ENCODE measurements around the gene KIRREL3.

KIRREL3 gene

GRCh38 chr11:126660761-126661425 is 339.7 kb downstream of the KIRREL3 start:
- Histone ChIP-seq H3K9ac (ENCODE audit: low read depth, low read length) (no peak overlapping the region), H3K36me3 (ENCODE audit: insufficient read depth, low read length) (no peaks in the 10 kb centered on the region), H3K9me3 (ENCODE audit: control insufficient read depth, insufficient read depth, low read length) (no peaks in the 10 kb centered on the region), H3K4me1 (ENCODE audit: insufficient read depth, low read length) (peaks cover 2% of the 10 kb centered on the region; the same call in 1 of the 2 replicates)

GRCh38 chr11:126660321-126660720 is 340.2 kb downstream of the KIRREL3 start:
- peaks cover 8% of the 10 kb centered on the region for H3K4me1 ChIP-seq (ENCODE audit: insufficient read depth, low read length)
- no peaks in the 10 kb centered on the region for H3K9me3 ChIP-seq (ENCODE audit: control insufficient read depth, insufficient read depth, low read length)
- H3K36me3 ChIP-seq (ENCODE audit: insufficient read depth, low read length) = no peaks in the 10 kb centered on the region
- no peak overlapping the region for H3K9ac ChIP-seq (ENCODE audit: low read depth, low read length)

- no peak overlapping the region for H3K9ac ChIP-seq (ENCODE audit: low read depth, low read length)
- no peaks in the 10 kb centered on the region for H3K9me3 ChIP-seq (ENCODE audit: control insufficient read depth, insufficient read depth, low read length)
- peaks cover 14% of the 10 kb centered on the region for H3K4me1 ChIP-seq (ENCODE audit: insufficient read depth, low read length)
- H3K36me3 ChIP-seq (ENCODE audit: insufficient read depth, low read length) = no peaks in the 10 kb centered on the region
Measured at GRCh38 chr11:126658306-126659056, 342.1 kb downstream of the KIRREL3 start.

- H3K36me3 ChIP-seq (ENCODE audit: insufficient read depth, low read length) = no peaks in the 10 kb centered on the region
- H3K9me3 ChIP-seq (ENCODE audit: control insufficient read depth, insufficient read depth, low read length) = no peaks in the 10 kb centered on the region
- H3K4me1 ChIP-seq (ENCODE audit: insufficient read depth, low read length) = peaks cover 14% of the 10 kb centered on the region
- H3K9ac ChIP-seq (ENCODE audit: low read depth, low read length) = no peak overlapping the region
Measured at GRCh38 chr11:126655807-126656128, 344.8 kb downstream of the KIRREL3 start.

- no peaks in the 10 kb centered on the region for H3K9me3 ChIP-seq (ENCODE audit: control insufficient read depth, insufficient read depth, low read length)
- no peak overlapping the region for H3K9ac ChIP-seq (ENCODE audit: low read depth, low read length)
- H3K36me3 ChIP-seq (ENCODE audit: insufficient read depth, low read length) = no peaks in the 10 kb centered on the region
- peaks cover 14% of the 10 kb centered on the region for H3K4me1 ChIP-seq (ENCODE audit: insufficient read depth, low read length)
Measured at GRCh38 chr11:126654886-126655806, 345.4 kb downstream of the KIRREL3 start.

- no peaks in the 10 kb centered on the region for H3K9me3 ChIP-seq (ENCODE audit: control insufficient read depth, insufficient read depth, low read length)
- H3K4me1 ChIP-seq (ENCODE audit: insufficient read depth, low read length) = peaks cover 14% of the 10 kb centered on the region
- H3K9ac ChIP-seq (ENCODE audit: low read depth, low read length) = no peak overlapping the region
- H3K36me3 ChIP-seq (ENCODE audit: insufficient read depth, low read length) = no peaks in the 10 kb centered on the region
Measured at GRCh38 chr11:126653040-126653439, 347.5 kb downstream of the KIRREL3 start.

- no peak overlapping the region for H3K9ac ChIP-seq (ENCODE audit: low read depth, low read length)
- H3K4me1 ChIP-seq (ENCODE audit: insufficient read depth, low read length) = 0 out of 2 replicates have a peak, but pooled peaks cover 11% of the 10 kb centered on the region
- H3K36me3 ChIP-seq (ENCODE audit: insufficient read depth, low read length) = no peaks in the 10 kb centered on the region
- no peaks in the 10 kb centered on the region for H3K9me3 ChIP-seq (ENCODE audit: control insufficient read depth, insufficient read depth, low read length)
Measured at GRCh38 chr11:126647735-126648134, 352.8 kb downstream of the KIRREL3 start.

GRCh38 chr11:126646701-126647557 is 353.6 kb downstream of the KIRREL3 start:
- 0 out of 2 replicates have a peak, but pooled peaks cover 11% of the 10 kb centered on the region for H3K4me1 ChIP-seq (ENCODE audit: insufficient read depth, low read length)
- no peak overlapping the region for H3K9ac ChIP-seq (ENCODE audit: low read depth, low read length)
- no peaks in the 10 kb centered on the region for H3K36me3 ChIP-seq (ENCODE audit: insufficient read depth, low read length)
- no peaks in the 10 kb centered on the region for H3K9me3 ChIP-seq (ENCODE audit: control insufficient read depth, insufficient read depth, low read length)

- Histone ChIP-seq H3K36me3 (ENCODE audit: insufficient read depth, low read length) (no peaks in the 10 kb centered on the region), H3K4me1 (ENCODE audit: insufficient read depth, low read length) (0 out of 2 replicates have a peak, but pooled peaks cover 11% of the 10 kb centered on the region), H3K9ac (ENCODE audit: low read depth, low read length) (no peak overlapping the region)
Measured at GRCh38 chr11:126645186-126645585, 355.4 kb downstream of the KIRREL3 start.

GRCh38 chr11:126640186-126640585 is 360.4 kb downstream of the KIRREL3 start:
- Histone ChIP-seq H3K9ac (ENCODE audit: low read depth, low read length) (no peak overlapping the region), H3K4me1 (ENCODE audit: insufficient read depth, low read length) (peaks cover 26% of the 10 kb centered on the region), H3K9me3 (ENCODE audit: control insufficient read depth, insufficient read depth, low read length) (no peaks in the 10 kb centered on the region), H3K36me3 (ENCODE audit: insufficient read depth, low read length) (no peaks in the 10 kb centered on the region)

More at GRCh38 chr11:126645186-126645585, 355.4 kb downstream of the KIRREL3 start:
- no peaks in the 10 kb centered on the region for H3K9me3 ChIP-seq (ENCODE audit: control insufficient read depth, insufficient read depth, low read length)

GRCh38 chr11:126639692-126640091 is 360.9 kb downstream of the KIRREL3 start:
- Histone ChIP-seq H3K36me3 (ENCODE audit: insufficient read depth, low read length) (no peaks in the 10 kb centered on the region), H3K9ac (ENCODE audit: low read depth, low read length) (no peak overlapping the region), H3K9me3 (ENCODE audit: control insufficient read depth, insufficient read depth, low read length) (no peaks in the 10 kb centered on the region), H3K4me1 (ENCODE audit: insufficient read depth, low read length) (peaks cover 24% of the 10 kb centered on the region)

GRCh38 chr11:126638648-126639047 is 361.9 kb downstream of the KIRREL3 start:
- Histone ChIP-seq H3K9me3 (ENCODE audit: control insufficient read depth, insufficient read depth, low read length) (no peaks in the 10 kb centered on the region), H3K9ac (ENCODE audit: low read depth, low read length) (no peak overlapping the region), H3K4me1 (ENCODE audit: insufficient read depth, low read length) (peaks cover 25% of the 10 kb centered on the region), H3K36me3 (ENCODE audit: insufficient read depth, low read length) (no peaks in the 10 kb centered on the region)

GRCh38 chr11:126637795-126638175 is 362.8 kb downstream of the KIRREL3 start:
- Histone ChIP-seq H3K4me1 (ENCODE audit: insufficient read depth, low read length) (peaks cover 29% of the 10 kb centered on the region), H3K36me3 (ENCODE audit: insufficient read depth, low read length) (no peaks in the 10 kb centered on the region), H3K9me3 (ENCODE audit: control insufficient read depth, insufficient read depth, low read length) (no peaks in the 10 kb centered on the region), H3K9ac (ENCODE audit: low read depth, low read length) (no peak overlapping the region)
